ENCODE measurements around the gene RBBP4. TPM values are rescaled to one million over a fixed set of nuclear protein-coding genes. Genes with fewer than 3 reads are reported as not detected.

Gene RBBP4
- polyA plus RNA-seq, 1 donor from 2014 or later: 270 TPM

DNA sequence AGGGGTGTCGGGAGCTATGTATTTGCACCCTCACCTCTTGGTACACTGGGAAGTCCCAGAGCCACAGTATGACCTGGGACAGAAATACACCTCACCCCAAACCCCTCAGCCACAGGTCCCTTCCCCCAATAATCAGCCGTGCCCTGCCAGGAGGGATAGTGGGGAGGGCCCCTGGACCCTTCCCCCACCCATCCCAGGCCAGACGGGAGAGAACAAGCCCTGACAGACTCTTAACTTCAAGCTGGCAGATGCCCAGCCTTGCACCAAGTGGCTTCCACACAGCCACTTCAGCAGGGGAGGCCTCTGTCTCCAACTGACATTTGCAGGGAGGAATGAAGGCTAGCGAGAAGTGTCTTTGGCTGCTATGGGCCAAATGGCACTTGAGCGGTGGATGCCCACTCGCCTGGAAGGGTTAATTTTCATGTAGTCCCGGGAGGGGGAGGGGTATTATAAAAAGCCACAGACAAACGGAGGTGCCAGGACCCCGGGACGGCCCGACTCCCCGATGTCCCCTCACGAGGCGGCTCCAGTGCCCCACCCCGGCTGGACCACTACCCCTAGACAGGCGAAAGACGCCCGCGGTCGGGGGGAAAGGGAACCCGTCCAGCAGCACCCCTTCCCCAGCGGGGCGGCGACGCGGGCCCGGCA lies 51.1 kb downstream of the RBBP4 start:
- Histone ChIP-seq H3F3A (ENCODE audit: insufficient read depth, low read length, poor library complexity, severe bottlenecking) (no peaks in the 10 kb centered on the region), H3K79me2 (replicated peaks; ENCODE audit: insufficient read depth, low read length) (no peaks in the 10 kb centered on the region), H3K27ac (ENCODE audit: low read length) (no peak overlapping the region), H3K27me3 (ENCODE audit: insufficient read depth, low read depth, low read length) (peaks cover 30% of the 10 kb centered on the region), H3K9me3 (ENCODE audit: low read length) (no peaks in the 10 kb centered on the region), H3K9me2 (ENCODE audit: insufficient read depth, low read length) (no peaks in the 10 kb centered on the region), H3K9ac (ENCODE audit: low read length) (no peak overlapping the region), H3K4me2 (ENCODE audit: low read length) (no peak overlapping the region), H3K36me3 (ENCODE audit: insufficient read depth, low read length) (no peaks in the 10 kb centered on the region), H4K20me1 (ENCODE audit: insufficient read depth) (no peaks in the 10 kb centered on the region), H3K4me3 (ENCODE audit: low read length) (no peak overlapping the region), H2AFZ (ENCODE audit: low read depth, low read length) (no peak overlapping the region)
- no peak for TF ChIP-seq EP300 (conservative IDR thresholded peaks at IDR 0.05; ENCODE audit: poor library complexity, severe bottlenecking)
- TF ChIP-seq, protein P1, sequence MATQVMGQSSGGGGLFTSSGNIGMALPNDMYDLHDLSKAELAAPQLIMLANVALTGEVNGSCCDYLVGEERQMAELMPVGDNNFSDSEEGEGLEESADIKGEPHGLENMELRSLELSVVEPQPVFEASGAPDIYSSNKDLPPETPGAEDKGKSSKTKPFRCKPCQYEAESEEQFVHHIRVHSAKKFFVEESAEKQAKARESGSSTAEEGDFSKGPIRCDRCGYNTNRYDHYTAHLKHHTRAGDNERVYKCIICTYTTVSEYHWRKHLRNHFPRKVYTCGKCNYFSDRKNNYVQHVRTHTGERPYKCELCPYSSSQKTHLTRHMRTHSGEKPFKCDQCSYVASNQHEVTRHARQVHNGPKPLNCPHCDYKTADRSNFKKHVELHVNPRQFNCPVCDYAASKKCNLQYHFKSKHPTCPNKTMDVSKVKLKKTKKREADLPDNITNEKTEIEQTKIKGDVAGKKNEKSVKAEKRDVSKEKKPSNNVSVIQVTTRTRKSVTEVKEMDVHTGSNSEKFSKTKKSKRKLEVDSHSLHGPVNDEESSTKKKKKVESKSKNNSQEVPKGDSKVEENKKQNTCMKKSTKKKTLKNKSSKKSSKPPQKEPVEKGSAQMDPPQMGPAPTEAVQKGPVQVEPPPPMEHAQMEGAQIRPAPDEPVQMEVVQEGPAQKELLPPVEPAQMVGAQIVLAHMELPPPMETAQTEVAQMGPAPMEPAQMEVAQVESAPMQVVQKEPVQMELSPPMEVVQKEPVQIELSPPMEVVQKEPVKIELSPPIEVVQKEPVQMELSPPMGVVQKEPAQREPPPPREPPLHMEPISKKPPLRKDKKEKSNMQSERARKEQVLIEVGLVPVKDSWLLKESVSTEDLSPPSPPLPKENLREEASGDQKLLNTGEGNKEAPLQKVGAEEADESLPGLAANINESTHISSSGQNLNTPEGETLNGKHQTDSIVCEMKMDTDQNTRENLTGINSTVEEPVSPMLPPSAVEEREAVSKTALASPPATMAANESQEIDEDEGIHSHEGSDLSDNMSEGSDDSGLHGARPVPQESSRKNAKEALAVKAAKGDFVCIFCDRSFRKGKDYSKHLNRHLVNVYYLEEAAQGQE (IDR thresholded peaks at IDR 0.05; ENCODE audit: borderline replicate concordance): no peak
- no peak for TF ChIP-seq RAD21 (conservative IDR thresholded peaks at IDR 0.05)
- TF ChIP-seq SMC3 (conservative IDR thresholded peaks at IDR 0.05; ENCODE audit: poor library complexity): no peak
- no peak for TF ChIP-seq EZH2 (IDR thresholded peaks at IDR 0.05; ENCODE audit: borderline replicate concordance, insufficient read depth, low read length, poor library complexity, severe bottlenecking)
- no peak for TF ChIP-seq MXI1 (conservative IDR thresholded peaks at IDR 0.05; ENCODE audit: poor library complexity, severe bottlenecking)
- TF ChIP-seq, protein P2, sequence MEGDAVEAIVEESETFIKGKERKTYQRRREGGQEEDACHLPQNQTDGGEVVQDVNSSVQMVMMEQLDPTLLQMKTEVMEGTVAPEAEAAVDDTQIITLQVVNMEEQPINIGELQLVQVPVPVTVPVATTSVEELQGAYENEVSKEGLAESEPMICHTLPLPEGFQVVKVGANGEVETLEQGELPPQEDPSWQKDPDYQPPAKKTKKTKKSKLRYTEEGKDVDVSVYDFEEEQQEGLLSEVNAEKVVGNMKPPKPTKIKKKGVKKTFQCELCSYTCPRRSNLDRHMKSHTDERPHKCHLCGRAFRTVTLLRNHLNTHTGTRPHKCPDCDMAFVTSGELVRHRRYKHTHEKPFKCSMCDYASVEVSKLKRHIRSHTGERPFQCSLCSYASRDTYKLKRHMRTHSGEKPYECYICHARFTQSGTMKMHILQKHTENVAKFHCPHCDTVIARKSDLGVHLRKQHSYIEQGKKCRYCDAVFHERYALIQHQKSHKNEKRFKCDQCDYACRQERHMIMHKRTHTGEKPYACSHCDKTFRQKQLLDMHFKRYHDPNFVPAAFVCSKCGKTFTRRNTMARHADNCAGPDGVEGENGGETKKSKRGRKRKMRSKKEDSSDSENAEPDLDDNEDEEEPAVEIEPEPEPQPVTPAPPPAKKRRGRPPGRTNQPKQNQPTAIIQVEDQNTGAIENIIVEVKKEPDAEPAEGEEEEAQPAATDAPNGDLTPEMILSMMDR (IDR thresholded peaks at IDR 0.05; ENCODE audit: poor library complexity, severe bottlenecking): no peak
- no peak for TF ChIP-seq TAF1 (IDR thresholded peaks at IDR 0.05; ENCODE audit: low read depth)

DNA sequence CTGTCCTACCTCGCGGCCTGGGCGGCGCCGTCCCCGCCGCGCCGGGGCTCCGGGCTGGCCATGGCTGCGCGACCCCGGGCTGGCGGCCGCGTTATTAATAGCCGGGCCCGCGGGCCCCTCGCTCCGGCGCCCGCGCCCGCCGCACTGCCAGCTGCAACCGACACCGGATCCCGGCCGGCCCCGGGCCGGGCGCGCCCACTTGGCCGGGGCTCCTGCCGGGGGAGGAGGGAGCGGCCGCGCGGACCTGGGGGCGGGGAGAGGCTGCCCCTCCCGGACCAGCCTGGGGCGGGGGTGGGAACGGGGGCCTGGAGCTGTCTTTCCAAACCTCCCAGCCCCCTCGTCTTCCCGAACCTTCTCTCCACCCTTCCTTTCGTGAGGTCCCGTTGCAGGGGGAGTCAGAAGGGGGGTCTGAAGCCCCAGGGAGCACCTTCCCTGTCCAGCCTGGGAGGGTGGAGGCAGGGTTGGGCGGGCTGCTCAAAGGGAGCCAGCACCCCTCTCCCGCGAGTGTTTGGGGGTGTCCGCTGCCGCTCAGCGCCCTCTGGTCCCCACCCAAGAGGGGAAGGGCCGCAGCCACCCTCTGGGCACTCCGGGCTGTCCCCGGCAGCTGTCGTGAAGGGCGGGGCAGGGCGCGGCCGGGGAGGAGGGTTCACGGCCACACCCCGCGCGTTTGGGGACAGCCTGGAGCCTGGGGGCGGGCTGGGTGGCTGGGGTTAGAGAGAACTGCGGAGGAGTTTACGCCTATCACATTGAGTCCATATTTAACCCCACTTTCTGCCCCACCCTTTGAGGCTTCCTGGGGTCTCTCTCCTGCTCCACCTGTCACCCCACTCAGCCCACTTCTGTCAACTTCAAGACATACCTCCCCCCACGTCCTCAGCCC lies 51.8 kb downstream of the RBBP4 start, which contains the start of gene SYNC:
TSS of gene SYNC (minus strand) at position 172 of the 880 bp plus-strand sequence. CDS start at position 62, 110 bp downstream.
- Histone ChIP-seq H3K27ac (ENCODE audit: low read length) (no peak within 1 kb of the TSS), H4K20me1 (ENCODE audit: insufficient read depth) (no peaks in the 10 kb centered on the region), H3K36me3 (ENCODE audit: insufficient read depth, low read length) (no peaks in the 10 kb centered on the region), H3K4me2 (ENCODE audit: low read length) (no peak within 1 kb of the TSS), H3K9me3 (ENCODE audit: low read length) (no peaks in the 10 kb centered on the region), H3K4me3 (ENCODE audit: low read length) (peak within 1 kb of the TSS; percentile 54), H3K9me2 (ENCODE audit: insufficient read depth, low read length) (no peaks in the 10 kb centered on the region), H2AFZ (ENCODE audit: low read depth, low read length) (no peak within 1 kb of the TSS), H3K27me3 (ENCODE audit: insufficient read depth, low read depth, low read length) (peaks cover 30% of the 10 kb centered on the region), H3F3A (ENCODE audit: insufficient read depth, low read length, poor library complexity, severe bottlenecking) (no peaks in the 10 kb centered on the region), H3K9ac (ENCODE audit: low read length) (peak within 1 kb of the TSS; percentile 29), H3K79me2 (replicated peaks; ENCODE audit: insufficient read depth, low read length) (no peaks in the 10 kb centered on the region)
- TF ChIP-seq EZH2 (IDR thresholded peaks at IDR 0.05; ENCODE audit: borderline replicate concordance, insufficient read depth, low read length, poor library complexity, severe bottlenecking): peak; percentile 47
- TF ChIP-seq MXI1 (conservative IDR thresholded peaks at IDR 0.05; ENCODE audit: poor library complexity, severe bottlenecking): no peak
- TF ChIP-seq, protein P2 (IDR thresholded peaks at IDR 0.05; ENCODE audit: poor library complexity, severe bottlenecking): no peak
